ENCODE results near the gene KIF3A. TPM values are rescaled to one million over a fixed set of nuclear protein-coding genes. Genes with fewer than 3 reads are reported as not detected.

The KIF3A gene
- total and polyA plus RNA-seq, 4 donors, result 0.58 to 1.2 (median 0.86) TPM

DNA sequence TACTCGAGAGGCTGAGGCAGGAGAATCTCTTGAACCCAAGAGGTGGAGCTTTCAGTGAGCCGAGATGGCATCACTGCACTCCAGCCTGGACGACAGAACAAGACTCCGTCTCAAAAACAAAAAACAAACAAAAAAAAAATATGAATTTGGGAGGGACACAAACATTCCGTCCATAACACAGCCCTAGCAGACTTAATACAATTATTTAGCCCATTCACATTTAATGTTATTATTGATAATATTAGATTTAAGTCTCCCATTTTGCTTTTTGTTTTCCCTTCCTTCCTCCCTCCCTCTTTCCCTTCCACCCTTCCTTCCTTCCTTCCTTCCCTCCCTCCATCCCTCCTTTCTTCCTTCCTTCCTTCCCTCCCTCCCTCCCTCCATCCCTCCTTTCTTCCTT is 5.3 kb upstream of the KIF3A start:
- peaks cover 0 to 9% (median 2%) of the 10 kb centered on the region in 4 donors for H3K4me1 ChIP-seq (ENCODE audit: control insufficient read depth in 4 of 4, insufficient read depth in 4 of 4, low read length in 3 of 4)
- no peaks in the 10 kb centered on the region for H3K36me3 ChIP-seq (ENCODE audit: control insufficient read depth in 4 of 4, insufficient read depth in 3 of 4, low read depth in 1 of 4, low read length in 3 of 4)
- DNase-seq (ENCODE audit: low spot score), result no peak
- H3K4me3 ChIP-seq (ENCODE audit: low read depth in 1 of 3, low read length in 3 of 3), result no peak overlapping the region
- H3K27ac ChIP-seq (ENCODE audit: low read depth in 1 of 2, low read length in 2 of 2), result no peak overlapping the region
- no peaks in the 10 kb centered on the region for H3K9me3 ChIP-seq (ENCODE audit: control insufficient read depth in 4 of 4, low read length in 3 of 4)
- peaks cover 0 to 5% (median 0%) of the 10 kb centered on the region in 4 donors for H3K27me3 ChIP-seq (ENCODE audit: control insufficient read depth in 4 of 4, insufficient read depth in 4 of 4, low read length in 3 of 4)
- no peak overlapping the region for H3K9ac ChIP-seq (ENCODE audit: low read depth in 1 of 2, low read length in 2 of 2)
- 90% methylated on average over 5 of the region's 5 CpGs for WGBS
- TF ChIP-seq YY1 (IDR thresholded peaks at IDR 0.05) (no peak), SP1 (IDR thresholded peaks at IDR 0.05) (no peak), REST (IDR thresholded peaks at IDR 0.05) (no peak)

GRCh38 chr5:132742158-132742557 is 4.8 kb upstream of the KIF3A start:
- no peak overlapping the region for H3K27ac ChIP-seq (ENCODE audit: low read depth in 1 of 2, low read length in 2 of 2)
- H3K9me3 ChIP-seq (ENCODE audit: control insufficient read depth in 4 of 4, low read length in 3 of 4), result no peaks in the 10 kb centered on the region
- H3K36me3 ChIP-seq (ENCODE audit: control insufficient read depth in 4 of 4, insufficient read depth in 3 of 4, low read depth in 1 of 4, low read length in 3 of 4), result no peaks in the 10 kb centered on the region
- no peak for TF ChIP-seq GABPA (IDR thresholded peaks at IDR 0.05 in 1 of 2, conservative IDR thresholded peaks at IDR 0.05 in 1 of 2)
- TF ChIP-seq, protein P1, sequence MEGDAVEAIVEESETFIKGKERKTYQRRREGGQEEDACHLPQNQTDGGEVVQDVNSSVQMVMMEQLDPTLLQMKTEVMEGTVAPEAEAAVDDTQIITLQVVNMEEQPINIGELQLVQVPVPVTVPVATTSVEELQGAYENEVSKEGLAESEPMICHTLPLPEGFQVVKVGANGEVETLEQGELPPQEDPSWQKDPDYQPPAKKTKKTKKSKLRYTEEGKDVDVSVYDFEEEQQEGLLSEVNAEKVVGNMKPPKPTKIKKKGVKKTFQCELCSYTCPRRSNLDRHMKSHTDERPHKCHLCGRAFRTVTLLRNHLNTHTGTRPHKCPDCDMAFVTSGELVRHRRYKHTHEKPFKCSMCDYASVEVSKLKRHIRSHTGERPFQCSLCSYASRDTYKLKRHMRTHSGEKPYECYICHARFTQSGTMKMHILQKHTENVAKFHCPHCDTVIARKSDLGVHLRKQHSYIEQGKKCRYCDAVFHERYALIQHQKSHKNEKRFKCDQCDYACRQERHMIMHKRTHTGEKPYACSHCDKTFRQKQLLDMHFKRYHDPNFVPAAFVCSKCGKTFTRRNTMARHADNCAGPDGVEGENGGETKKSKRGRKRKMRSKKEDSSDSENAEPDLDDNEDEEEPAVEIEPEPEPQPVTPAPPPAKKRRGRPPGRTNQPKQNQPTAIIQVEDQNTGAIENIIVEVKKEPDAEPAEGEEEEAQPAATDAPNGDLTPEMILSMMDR (IDR thresholded peaks at IDR 0.05; ENCODE audit: low read depth, low read length, missing input control), result no peak
- TF ChIP-seq FOXA2 (IDR thresholded peaks at IDR 0.05), result no peak
- no peak for TF ChIP-seq FOXA1 (IDR thresholded peaks at IDR 0.05)
- WGBS, result 91% methylated on average over 2 of the region's 2 CpGs
- no peak for DNase-seq (ENCODE audit: low spot score)
- H3K27me3 ChIP-seq (ENCODE audit: control insufficient read depth in 4 of 4, insufficient read depth in 4 of 4, low read length in 3 of 4), result peaks cover 0 to 5% (median 0%) of the 10 kb centered on the region in 4 donors
- H3K4me1 ChIP-seq (ENCODE audit: control insufficient read depth in 4 of 4, insufficient read depth in 4 of 4, low read length in 3 of 4), result peaks cover 0 to 10% (median 3%) of the 10 kb centered on the region in 4 donors
- no peak overlapping the region for H3K4me3 ChIP-seq (ENCODE audit: low read depth in 1 of 3, low read length in 3 of 3)
- no peak overlapping the region for H3K9ac ChIP-seq (ENCODE audit: low read depth in 1 of 2, low read length in 2 of 2)

DNA sequence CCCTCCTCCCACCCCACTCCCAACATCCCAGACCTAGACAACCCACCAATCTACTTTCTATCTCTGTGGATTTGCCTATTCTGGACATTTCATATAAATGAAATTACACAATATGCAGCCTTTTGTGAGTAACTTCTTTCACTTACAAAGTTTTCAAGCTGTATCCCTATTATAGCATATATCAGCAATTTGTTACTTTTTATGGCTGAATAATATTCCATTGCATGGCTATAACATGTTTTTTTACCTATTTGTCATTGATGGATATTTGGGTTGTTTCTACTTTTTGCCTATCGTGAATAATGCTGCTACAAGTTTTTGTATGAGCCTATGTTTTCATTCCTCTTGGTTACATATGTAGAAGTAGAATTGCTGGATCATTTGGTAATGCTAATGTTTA is 1.9 kb upstream of the KIF3A start:
- Histone ChIP-seq H3K27me3 (ENCODE audit: control insufficient read depth in 4 of 4, insufficient read depth in 4 of 4, low read length in 3 of 4) (no peaks in the 10 kb centered on the region), H3K4me3 (ENCODE audit: low read depth in 1 of 3, low read length in 3 of 3) (no peak overlapping the region)

More for the DNA sequence above, 1.9 kb upstream of the KIF3A start:
- no peaks in the 10 kb centered on the region for H3K36me3 ChIP-seq (ENCODE audit: control insufficient read depth in 4 of 4, insufficient read depth in 3 of 4, low read depth in 1 of 4, low read length in 3 of 4)
- TF ChIP-seq GABPA (IDR thresholded peaks at IDR 0.05 in 1 of 2, conservative IDR thresholded peaks at IDR 0.05 in 1 of 2) (no peak), NR2F2 (IDR thresholded peaks at IDR 0.05) (no peak), ATF3 (IDR thresholded peaks at IDR 0.05) (no peak), TAF1 (conservative IDR thresholded peaks at IDR 0.05) (no peak)
- no peak overlapping the region for H3K27ac ChIP-seq (ENCODE audit: low read depth in 1 of 2, low read length in 2 of 2)
- 63% methylated on average over 1 of the region's 1 CpG for WGBS
- no peak for DNase-seq (ENCODE audit: low spot score)
- peaks cover 2 to 11% (median 7%) of the 10 kb centered on the region in 4 donors for H3K4me1 ChIP-seq (ENCODE audit: control insufficient read depth in 4 of 4, insufficient read depth in 4 of 4, low read length in 3 of 4)
- H3K9ac ChIP-seq (ENCODE audit: low read depth in 1 of 2, low read length in 2 of 2), result no peak overlapping the region
- no peaks in the 10 kb centered on the region for H3K9me3 ChIP-seq (ENCODE audit: control insufficient read depth in 4 of 4, low read length in 3 of 4)

Measured in liver (tissue), 9 donors.